HG03025 (cell line): ENCODE measurements around the gene CSAD.

Experiments
- ATAC-seq: cut with Tn5 transposase; IDR thresholded peaks from one replicate; pipeline ENCODE4 v1.9.1; 2021; ENCODE audit warnings: mild to moderate bottlenecking, moderate library complexity; ENCODE audit not compliant: unreplicated experiment, low FRiP score

Gene CSAD

DNA sequence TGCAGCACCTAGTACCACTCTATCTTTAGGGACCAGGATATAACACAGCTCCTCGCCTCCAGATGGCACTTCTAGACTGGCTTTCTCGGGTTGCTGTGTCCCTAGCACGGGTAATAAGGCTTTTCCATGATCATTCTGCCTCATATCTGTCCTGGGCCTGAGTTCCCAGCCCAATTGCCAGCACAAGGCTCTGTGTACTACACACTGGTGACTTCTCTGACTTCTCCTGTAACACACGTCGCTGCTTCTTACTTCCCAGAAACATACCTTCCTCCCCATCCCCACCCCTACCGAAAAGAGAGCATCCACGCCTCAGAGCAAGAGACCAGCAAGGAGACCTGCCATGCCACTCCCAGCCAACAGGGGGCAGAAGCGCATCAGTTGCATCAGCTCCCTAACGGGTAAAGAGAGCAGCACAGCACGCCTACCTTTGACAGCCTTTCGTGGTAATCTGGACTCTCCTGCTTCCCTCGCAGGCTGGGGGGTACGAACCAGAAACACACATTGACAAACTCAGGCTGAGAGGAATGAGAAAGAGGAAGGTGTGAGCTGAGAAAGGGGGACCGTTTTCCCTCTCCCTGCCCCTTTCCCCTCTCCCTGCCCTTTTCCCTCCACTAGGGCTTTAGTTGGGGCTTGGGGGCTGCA, 21.4 kb downstream of the CSAD start:
- peak; percentile 49 for ATAC-seq

DNA sequence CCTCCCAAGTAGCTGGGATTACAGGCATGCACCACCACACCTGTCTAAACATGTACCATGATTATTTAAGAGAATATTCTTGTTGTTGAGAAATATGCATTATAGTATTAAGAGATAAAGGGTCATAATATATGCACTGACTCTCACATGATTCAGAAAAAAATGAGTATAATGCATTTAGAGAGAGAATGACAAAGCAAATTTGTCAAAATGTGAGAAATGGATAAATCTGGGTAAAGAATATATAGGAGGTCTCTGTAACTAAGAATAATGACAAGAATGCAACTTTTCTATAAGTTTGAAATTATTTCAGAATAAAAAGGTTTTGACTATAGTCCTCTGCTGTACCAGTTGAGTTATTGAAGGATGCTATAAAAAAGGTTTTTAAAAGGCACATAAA, 28.3 kb downstream of the CSAD start:
- ATAC-seq, result no peak

DNA sequence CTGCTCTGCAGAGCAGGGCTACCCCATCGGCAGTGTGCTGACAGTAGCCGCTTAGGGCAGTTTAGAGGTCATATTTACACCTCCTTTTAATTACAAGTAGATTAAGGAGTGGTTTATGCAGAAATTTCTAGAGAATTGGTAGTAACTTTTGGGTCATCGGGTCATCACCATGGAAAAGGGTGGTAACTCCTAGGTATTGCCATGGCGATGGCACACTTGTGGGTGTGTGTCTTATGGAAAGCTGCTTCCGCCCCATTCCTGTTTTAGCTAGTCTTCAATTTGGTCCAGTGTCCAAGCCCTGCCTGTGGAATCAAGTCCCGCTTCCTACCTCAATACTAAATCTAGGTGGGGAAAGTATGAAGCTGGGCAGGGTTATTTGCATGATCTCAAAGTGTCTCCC, 29.7 kb downstream of the CSAD start:
- no peak for ATAC-seq

DNA sequence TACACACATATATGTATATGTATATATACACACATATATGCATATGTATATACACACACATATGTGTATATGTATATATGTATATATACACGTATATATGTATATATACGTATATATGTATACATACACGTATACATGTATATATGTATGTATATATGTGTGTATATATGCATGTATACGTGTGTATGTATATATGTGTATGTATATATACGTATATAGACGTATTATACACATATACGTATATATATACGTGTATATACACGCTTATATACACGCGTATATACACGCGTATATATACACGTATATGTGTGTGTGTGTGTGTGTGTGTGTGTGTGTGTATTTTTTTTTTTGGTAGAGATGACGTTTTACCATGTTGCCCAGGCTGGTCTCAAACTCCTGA, 33.1 kb downstream of the CSAD start:
- no peak for ATAC-seq

DNA sequence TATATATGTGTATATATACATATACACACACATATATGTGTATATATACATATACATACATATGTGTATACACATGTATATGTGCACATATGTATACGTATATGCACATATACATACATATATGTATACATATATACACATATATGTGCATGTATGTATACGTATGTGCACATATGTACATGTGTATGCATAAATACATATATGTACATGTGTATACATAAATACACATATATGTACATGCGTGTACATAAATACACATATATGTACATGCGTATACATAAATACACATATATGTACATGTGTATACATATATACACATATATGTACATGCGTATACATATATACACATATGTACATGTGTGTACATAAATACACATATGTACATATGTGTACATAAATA, 33.5 kb downstream of the CSAD start:
- no peak for ATAC-seq

DNA sequence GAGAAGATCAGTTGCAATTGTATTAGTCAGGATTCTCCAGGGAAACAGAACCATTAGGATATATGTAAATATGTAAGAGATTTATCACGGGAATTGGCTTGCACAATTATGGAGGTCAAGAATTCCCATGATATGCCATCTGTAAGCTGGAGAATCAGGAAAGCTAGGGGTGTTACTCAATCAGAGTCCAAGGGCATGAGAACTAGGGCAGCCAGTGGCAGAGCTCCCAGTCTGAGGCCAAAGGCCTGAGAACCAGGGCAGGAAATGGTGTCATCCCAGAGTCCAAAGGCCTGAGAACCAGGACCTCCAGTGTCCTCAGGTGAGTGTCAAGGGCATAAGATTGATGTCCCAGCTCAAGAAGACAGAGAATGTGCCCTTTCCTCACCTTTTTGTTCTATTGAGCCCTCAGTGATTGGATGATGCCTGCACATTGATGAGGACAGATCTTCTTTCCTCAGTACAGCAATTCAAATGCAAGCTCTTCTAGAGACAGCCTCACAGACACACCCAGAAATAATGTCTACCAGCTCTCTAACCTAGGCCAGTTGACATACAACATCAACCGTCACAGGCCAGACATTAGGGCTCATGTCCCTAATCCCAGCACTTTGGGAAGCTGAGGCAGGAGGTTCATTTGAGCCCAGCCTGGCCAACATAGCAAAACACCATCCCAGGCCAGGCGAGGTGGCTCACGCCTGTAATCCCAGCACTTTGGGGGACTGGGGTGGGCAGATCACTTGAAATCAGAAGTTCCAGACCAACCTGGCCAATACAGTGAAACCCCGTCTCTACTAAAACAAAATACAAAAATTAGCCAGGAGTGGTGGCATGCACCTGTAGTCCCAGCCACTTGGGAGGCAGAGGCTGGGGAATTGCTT, 35.1 kb downstream of the CSAD start:
- no peak for ATAC-seq

DNA sequence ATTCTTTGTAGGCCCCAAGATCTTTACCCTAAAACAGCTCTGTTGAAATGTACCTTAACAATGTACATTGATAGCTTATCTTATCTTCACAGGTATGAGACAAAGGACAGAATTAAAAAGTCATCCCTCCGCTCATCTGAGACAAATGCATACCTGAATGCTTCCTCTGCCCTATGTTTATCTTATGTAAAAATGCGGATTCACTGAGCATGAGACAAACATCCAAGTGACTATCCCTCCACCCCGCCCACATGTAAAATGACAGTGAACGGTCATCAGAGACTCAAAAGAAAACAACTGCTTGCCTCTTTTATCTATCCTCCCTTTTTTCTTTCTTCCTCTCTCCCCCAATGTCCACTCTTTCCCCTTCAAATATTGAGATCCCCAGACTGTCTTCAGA, 37.4 kb downstream of the CSAD start:
- no peak for ATAC-seq

DNA sequence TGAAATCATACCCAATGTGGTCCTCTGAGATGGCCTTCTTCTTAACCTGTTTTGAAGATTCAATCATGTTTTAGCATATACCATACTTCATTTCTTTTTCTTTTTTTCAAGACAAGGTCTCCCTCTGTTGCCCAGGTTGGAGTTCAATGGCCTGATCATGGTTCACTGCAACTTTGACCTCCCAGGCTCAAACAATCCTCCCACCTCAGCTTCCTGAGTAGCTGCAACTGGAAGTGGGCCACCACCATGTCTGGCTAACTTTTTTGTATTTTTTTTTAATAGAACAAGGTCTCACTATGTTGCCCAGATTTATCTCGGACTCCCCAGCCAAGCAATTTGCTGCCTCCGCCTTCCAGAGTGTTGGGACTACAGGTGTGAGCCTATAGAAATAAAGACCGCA, 47.0 kb downstream of the CSAD start:
- no peak for ATAC-seq

DNA sequence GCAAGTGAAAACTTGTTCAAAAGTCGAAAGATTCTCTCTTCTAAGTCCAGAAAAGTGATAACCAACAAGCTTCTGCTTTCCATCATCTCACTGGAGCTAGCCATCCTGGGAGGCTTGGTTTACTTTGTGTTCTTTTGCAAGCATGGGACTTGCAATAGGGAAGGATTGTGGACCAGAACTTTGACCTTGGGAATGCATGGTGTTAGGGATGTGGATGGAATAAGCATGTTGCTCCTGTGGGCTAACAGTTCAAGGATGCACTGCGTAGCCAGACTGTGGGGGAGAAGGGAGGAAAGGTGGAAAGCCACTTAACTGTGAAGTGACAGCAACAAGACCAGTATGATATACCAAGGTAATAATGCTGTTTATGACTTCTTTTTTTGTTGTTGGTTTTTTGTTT, 48.9 kb downstream of the CSAD start:
- no peak for ATAC-seq

DNA sequence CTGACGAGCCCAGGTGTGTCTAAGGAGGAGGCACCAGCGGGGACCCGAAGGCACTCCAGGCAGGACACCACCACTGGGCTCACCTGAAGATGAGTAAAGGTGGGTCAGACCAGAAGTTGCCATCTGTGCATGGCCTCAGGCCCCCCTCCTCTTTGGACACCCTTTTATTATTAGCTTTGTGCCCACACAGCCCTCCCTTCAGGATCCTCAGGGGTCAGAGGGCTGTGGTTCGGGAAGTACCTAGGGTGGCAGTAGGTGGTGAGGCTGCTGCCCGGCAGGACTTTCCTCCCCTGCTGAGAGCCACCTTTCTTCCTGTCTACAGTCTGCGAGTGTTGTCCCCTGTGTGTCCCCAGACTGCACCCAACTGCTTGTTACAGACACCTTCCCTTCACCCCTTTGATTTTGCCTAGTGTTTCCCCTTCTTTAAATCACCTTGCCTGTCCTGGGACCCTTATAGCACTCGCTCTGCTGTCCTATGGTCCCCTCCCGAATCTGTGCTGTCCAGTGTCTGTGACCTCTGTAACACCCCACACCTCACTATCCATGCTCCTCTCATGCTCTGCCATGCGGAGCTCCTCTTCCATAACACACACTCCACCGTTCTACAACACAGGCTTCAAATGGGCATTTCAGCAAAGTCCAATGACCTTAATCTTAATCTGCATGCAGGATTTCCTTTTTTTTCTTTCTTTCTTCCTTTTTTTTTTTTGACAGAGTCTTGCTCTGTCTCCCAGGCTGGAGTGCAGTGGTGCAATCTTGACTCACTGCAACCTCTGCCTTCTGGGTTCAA, 51.8 kb downstream of the CSAD start:
- ATAC-seq, result no peak

DNA sequence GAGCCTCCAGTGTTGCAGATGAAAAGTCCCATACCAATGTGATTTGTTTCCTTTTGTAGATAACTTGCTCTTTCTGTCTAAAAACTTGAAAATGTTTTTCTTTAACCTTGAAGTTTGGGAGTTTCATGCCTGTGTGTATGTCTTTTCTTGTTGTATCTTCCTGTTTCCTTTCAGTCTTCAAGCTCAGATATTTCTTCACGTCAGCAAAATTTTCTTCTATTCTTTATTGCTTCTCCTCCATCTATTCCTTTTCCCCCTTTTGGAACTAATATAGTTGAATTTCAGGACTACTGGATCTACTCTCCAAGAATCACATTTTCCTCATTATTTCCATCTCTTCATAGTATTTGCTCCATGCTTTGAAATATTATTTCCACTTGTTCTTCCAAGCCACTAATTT, 53.6 kb downstream of the CSAD start:
- ATAC-seq, result no peak

DNA sequence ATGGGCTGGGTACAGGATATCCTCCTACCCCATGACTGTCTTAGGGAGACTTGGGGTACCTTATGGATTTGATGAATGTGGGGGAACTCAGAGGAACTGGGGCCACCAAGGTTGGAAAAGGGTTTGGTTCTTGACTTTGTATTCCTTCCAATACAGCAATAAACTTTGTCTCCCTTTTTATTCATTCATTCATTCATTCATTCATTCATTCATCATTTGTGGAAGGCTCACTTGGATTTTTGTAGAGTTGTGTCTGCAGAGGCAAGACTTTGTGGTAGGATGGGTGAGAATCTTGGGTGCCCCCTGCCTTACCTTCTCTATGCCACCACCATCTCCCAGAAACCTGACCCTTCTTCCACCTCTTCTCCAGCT, 56.4 kb downstream of the CSAD start:
- no peak for ATAC-seq

DNA sequence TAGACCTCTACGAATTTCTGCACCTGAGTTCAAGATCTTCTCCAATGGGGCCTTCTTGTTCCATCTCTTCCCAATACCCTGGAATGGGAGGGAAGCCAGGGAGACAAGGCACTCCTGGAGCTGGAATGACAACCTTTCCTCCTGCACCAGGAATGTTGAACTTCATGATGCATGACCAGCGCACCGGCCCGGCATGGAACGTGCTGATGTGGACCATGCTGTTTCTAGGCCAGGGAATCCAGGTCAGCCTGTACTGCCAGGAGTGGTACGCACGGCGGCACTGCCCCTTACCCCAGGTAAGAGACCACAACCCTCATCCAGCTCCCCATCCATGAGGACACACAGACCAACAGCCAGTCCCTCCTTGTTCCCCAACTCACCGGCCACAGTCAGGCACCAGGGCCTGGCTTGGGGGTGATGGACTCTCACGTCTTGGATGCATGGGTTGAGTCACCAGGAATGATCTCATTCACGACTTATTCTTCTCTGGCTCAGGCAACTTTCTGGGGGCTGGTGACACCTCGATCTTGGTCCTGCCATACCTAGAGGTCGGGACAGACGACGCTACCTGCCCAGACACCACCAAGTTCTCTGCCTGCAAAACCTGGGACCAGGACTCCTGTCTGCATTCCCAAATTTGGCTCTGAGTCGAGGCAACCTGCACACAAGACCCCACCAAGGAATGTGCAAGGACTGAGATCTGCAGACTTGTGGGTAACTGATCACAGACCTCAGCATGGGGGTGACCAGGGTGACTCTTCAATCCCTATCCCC, 57.0 kb downstream of the CSAD start:
- no peak for ATAC-seq

DNA sequence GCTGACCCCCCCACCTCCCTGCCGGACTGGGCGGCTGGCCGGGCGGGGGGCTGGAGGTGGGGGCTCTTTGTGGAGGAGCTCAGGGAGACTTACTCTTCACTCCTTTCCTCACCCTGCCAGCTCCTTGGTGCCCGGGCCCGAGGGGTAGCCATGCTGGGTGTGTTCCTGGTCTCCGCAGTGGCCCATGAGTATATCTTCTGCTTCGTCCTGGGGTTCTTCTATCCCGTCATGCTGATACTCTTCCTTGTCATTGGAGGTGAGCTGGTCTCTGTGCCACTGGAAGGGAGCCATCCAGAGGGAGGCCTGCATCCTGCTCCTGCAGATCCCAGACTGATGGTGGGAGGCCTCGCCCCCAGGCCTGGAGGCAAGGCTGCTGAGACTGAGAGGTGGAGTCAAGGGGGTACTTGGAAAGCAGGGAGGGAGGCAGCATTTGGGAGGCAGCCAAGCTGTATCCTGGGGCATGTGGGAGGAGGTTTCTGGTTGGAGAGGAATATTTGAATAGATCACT, 57.7 kb downstream of the CSAD start:
- ATAC-seq, result no peak

DNA sequence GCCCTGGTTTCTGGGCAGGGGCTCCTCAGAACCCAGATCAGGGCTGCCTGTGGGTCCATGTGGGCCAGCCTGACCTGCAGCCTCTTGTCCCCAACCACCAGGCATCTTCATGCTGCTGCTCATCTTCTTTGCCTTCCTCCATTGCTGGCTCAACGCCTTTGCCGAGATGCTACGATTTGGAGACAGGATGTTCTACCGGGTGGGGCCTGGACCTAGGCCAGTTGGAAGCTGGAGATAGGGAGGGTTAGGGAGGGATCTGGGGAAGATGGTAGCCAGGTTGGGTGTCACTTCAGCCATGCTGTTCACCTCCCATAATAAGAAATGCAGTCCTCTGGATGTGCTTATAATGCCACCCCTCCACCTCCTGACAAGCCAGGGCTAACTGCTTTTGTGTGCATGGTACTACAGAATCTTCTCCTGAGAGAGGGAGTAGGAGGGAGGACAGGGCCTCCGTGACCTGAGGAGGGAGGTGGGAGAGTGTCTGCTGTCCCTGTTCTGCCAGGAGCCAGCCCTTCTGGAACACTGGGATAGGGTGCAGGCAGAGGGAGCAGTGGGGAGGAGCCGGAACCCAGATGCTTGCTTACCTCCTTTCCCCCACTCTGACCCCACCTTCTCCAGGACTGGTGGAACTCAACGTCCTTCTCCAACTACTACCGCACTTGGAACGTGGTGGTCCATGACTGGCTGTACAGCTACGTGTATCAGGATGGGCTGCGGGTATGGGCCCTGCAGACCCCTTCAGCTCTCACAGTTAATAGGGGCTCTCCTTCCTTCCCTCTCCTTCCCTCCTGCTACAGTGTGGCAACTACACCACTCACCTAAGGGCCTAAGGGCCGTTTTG, 59.8 kb downstream of the CSAD start:
- ATAC-seq, result no peak

DNA sequence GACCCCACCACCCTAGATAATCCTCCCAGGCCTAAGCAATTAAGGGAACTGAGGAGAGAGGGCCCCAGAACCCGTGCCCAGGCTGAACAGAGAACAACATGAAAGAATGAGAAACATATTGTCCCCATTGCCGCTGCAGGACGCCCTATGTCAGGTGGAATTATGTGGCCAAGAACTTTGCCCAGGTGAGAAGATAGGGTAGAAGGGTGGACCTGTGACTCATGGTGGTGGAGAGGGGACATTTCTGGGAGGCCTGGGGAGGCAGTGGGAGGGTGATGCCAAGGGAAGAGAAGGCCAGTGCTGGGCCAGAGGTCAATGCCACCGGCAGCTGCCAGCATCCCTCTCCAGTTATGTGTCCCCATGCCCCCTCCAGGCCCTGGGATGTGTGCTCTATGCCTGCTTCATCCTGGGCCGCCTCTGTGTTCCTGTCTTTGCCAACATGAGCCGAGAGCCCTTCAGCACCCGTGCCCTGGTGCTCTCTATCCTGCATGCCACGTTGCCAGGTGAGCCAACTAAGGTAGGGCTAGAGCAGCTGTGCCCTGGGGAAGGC, 61.9 kb downstream of the CSAD start:
- no peak for ATAC-seq

DNA sequence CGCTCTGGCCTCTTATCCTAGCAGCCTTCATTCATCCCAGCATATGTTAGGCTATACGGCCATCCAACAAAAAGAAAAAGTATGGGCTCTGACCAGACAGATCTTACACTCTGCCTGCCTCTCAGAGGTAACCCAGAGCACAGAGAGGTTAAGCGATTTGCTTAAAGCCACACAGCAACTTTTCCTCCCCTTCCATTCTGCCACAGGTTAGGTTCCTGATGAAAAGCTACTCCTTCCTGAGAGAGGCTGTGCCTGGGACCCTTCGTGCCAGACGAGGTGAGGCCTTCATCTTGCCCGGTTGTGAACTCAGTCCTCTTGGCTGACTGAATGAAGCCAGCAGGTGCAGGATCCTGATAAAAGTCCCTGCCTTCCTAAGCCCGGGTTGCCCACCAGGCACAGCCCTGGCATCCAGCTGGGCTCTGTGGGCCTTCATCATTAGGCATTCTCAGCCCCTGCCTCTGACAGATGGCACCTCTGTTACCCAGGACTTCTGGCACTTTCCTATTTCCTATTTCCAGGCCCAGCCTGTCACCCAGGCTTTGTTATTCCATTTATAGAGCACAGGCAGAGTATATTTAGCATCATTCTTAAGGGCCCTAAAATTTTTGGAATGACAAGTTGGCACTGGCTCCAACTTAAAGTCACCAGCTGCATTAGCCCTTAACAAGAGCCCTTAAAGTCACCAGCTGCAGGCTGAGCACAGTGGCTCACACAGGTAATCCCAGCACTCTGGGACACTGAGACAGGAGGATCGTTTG, 64.7 kb downstream of the CSAD start:
- no peak for ATAC-seq

DNA sequence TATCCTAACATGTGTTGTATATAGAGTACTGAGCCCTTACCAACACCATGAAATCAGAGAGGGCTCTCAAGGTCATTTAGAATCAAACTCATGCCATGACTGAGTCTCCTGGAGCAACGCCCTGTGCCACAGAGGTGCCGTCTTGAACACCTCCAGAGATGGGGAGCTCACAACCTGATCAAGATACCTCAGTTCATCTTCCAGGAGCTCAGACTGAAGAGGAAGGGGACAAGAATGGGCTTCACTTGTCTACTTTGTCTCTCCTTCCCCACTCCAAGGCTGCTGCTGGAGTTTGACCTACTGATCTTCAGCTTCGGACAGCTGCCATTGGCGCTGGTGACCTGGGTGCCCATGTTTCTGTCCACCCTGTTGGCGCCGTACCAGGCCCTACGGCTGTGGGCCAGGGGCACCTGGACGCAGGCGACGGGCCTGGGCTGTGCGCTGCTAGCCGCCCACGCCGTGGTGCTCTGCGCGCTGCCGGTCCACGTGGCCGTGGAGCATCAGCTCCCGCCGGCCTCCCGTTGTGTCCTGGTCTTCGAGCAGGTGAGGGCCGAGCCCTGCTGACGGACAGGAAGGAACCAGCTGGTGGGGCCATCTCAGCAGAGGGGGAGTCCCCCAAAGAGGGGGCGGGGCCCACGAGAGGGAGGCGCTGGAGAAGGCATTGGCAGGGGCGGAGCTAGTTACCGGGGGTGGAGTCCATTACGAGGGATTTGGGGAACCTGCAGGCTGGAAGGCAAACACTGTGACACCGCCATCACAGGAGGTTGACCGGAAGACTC, 65.4 kb downstream of the CSAD start:
- no peak for ATAC-seq
